Measurements from ENCODE around the gene KCND2.
"Not testable (repeated sequence)": the region's sequence is repeated elsewhere in the genome, so short reads cannot be mapped to it uniquely, and the experiment has no call there.

KCND2 gene

GRCh38 chr7:120502825-120503224, 229.8 kb downstream of the KCND2 start:
- DNase-seq = no peak

GRCh38 chr7:120504386-120504785, 231.4 kb downstream of the KCND2 start:
- DNase-seq = no peak

DNA sequence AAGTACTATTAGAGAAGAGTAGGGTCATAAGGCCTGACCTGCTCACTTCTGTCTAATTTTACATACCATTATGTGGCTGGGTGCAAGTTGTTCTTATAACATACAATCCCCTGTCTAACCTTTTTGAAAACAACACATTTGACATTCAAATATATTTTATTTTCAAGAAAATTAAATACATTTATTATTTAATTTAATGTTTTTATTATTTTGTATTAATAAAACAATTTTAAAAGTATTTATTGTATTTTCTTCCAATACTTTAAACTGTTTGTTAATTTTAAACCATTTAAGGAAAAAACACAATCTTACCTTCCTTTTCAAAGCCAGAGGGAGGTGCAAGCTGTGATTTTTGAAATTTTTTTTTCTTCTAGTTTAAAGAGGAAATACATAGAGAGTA, 232.8 kb downstream of the KCND2 start:
- no peak for DNase-seq

DNA sequence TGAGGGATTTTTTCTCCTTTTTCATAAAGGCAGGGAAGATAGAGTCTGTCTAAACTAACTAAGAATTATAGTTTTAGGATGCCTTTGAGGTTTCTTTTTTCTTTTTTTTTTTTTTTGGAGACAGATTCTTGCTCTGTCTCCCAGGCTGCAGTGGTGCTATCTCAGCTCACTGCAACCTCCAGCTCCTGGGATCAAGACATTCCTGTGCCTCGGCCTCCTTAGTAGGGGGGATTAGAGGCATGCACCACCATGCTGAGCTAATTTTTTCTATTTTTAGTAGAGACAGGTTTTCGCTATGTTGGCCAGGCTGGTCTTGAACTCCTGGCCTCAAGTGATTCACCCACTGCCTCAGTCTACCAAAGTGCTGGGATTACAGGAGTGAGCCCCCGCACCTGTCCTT, 239.7 kb downstream of the KCND2 start:
- no peak for DNase-seq

- no peak for DNase-seq
These were observed 246.2 kb downstream of the KCND2 start for GRCh38 chr7:120519224-120519623.

- no peak for DNase-seq
These were observed 249.1 kb downstream of the KCND2 start for GRCh38 chr7:120521761-120522737.

DNA sequence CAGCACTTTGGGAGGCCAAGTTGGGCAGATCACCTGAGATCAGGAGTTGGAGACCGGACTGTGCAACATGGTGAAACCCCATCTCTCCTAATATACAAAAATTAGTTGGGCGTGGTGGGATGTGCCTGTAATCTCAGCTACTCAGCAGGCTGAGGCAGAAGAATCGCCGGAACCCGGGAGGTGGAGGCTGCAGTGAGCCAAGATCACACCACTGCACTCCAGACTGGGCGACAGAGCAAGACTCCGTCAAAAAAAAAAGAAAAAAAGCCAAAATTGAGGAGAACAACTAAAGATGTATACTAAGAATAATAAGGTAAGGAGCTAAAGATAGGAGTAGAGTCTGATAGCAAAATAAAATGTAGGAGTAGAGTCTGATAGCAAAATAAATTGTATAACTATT, 251.0 kb downstream of the KCND2 start:
- no peak for DNase-seq

DNA sequence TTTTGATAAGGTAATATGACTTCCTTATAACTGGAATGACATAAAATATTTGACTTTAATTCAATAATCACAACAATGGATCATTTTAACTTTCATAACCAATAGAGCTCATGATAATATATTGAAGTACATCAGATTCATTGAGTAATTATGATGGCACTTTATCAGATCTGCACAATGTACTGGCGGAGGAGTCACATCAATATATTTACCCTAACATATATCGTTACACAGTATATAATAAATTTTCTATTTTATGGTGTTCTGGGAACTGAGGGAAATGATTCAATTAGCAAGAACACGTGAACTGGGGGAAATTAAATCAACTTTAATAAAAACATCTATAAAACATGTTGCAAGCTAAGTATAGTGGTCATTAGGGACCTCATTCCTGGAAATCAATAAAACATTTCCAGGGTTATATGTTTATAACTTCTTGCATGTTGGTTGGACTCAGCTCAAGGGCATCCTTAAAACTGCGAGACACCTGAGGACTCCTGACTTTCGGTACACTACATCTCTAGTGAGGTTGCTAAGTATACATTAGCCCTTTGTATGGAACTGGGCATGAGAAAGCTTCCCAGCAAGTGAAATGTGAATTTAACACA, 254.0 kb downstream of the KCND2 start:
- no peak for DNase-seq

GRCh38 chr7:120529736-120530135, 256.8 kb downstream of the KCND2 start:
- no peak for DNase-seq

DNA sequence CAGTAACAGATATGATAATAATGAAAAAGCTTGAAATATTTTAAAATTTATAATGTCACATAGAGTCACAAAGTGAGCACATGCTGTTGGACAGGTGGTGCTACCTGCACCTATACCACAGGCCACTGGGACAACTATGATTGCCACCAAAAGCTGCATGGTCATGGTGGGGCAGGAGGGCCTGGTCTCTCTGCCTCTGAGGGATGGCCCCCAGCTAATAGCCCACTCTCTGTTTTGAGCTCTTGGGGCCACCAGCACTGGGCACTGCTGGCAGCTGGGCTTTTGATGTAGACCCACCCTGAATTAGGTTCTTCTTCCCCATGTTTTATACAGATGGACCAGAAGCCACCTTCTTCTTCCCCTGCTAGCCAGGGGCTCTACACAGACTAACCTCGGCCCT, 265.4 kb downstream of the KCND2 start:
- no peak for DNase-seq

DNA sequence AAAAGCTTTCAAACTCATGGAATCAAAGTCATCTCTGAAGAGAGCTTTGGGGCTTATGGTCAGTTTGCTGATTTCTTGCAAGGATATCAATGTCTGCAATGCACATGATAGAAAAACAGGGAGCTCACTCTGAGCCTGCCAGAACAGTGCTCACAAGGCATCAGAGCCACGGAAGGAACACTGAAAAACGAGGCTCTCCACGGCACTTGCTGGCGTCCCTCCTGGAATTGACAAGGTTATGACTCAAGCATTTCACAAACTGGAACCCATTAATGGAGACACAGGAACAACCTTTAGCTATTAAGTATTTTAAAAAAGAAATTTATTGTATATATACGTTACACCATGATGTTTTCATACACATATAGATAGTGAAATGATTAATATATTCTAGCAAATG, 266.3 kb downstream of the KCND2 start:
- no peak for DNase-seq

- no peak for DNase-seq
These were observed 274.6 kb downstream of the KCND2 start for GRCh38 chr7:120547605-120548004.

- no peak for DNase-seq
These were observed 277.6 kb downstream of the KCND2 start for GRCh38 chr7:120550494-120551048.

- DNase-seq = no peak
These were observed 280.5 kb downstream of the KCND2 start for GRCh38 chr7:120553491-120553890.

- peak; percentile 70 for DNase-seq
These were observed 282.1 kb downstream of the KCND2 start for GRCh38 chr7:120554960-120555571.

- DNase-seq = no peak
These were observed 291.2 kb downstream of the KCND2 start for GRCh38 chr7:120564145-120564544.

- DNase-seq = no peak
These were observed 294.2 kb downstream of the KCND2 start for GRCh38 chr7:120567204-120567603.

DNA sequence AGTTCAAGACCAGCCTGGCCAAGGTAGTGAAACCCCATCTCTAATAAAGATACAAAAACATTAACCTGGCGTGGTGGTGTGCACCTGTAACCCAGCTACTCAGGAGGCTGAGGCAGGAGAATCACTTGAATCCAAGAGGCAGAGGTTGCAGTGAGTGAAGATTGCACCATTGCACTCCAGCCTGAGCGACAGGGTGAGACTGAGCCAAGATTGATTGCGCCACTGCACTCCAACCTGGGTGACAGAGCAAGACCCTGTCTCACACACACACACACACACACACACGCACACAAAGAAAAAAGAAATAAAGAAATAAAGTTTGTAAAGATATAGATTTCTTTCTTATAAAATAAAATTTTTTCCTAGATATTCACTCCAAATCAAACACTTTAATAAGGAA, 305.7 kb downstream of the KCND2 start:
- DNase-seq = not testable (repeated sequence)

- DNase-seq = no peak
These were observed 309.9 kb downstream of the KCND2 start for GRCh38 chr7:120582916-120583315.

DNA sequence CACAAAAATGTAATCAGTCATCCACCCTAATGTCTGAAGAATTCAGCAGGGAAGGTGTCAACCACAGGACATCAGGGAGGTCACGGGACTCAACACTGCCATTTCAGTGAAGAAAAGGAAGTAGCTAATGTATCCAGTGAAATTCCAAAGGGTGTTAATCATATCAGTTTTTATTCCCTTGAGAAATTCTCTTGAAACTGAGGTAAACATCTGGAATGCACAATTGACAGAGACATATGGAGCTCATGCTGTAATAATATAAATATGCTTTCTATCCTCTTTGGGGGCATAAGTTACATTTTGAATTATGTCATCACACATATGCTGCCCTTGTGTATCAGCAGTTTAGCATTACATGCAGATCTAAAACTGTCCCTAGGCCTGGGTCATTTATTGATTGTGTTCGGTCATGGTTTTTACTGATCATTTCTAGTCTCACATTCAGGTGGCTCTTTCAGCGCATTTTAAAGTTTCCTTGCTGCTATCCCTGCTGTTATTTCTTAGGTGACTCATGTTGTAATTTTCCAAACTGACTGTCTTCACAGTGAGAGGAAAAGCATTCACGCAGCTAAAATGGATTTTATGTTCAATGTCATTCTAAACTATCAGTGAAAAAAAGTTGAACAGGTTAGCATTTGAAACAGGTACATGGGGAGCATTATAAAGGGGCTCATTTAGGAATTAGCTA, 311.1 kb downstream of the KCND2 start:
- peak; percentile 91 for DNase-seq

GRCh38 chr7:120586571-120586970, 313.6 kb downstream of the KCND2 start:
- DNase-seq = no peak

DNA sequence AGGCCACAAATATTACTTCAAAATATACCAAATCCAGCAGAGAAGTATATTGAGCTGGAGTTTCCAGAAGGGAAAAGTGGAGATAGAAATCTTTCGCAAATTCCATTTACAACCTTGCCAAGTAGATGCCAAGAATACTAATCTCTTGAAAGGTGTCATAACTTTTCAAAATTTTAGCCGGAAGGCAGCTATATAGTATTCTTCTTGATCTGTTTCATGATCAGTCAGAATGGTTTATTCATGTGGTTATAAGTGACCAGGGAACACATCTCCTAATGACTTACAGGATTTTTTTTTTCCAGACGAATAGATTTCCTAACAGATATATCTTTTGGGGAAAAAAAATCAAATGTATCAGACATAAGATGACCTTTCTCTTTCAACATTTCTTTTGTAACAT, 314.3 kb downstream of the KCND2 start:
- no peak for DNase-seq

- DNase-seq = no peak
These were observed 315.4 kb downstream of the KCND2 start for GRCh38 chr7:120588416-120588815.
